Measurements from ENCODE around the gene MAP1LC3B2.

DNA sequence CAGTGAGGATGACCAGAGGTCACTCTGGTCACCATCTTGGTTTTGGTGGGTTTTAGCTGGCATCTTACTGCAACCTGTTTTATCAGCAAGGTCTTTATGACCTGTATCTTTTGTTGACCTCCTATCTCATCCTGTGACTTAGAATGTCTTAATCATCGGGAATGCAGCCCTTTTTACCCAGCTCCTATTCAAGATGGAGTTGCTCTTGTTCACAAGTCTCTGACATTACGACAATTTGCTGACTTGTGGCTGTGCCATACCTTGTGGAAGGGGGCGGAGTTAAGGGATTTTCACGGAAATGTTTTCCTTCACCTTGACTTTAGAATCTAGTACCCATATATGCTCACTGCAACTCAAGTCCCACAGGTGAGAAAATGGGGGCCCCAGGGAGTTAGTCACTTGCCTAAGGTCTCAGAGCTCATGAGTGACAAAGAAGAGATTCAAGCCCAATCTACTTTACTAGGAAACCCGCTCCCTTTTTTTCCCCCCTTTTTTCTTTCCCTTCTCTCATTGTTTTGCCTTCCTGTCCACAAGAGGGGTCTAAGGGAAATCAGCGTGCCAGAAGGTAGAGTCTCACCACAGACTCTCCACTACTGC is 2.7 kb upstream of the MAP1LC3B2 start:
- no peak for TF ChIP-seq CTCF (IDR thresholded peaks at IDR 0.05; ENCODE audit: insufficient read depth, low read length)
- TF ChIP-seq POLR2AphosphoS5 (IDR thresholded peaks at IDR 0.05; ENCODE audit: low read depth): no peak
